Transverse colon (tissue), 4 donors: Measurements from ENCODE around the gene ERICH6B. TPM values are rescaled to one million over a fixed set of nuclear protein-coding genes. Genes with fewer than 3 reads are reported as not detected.

Experiments used
- DNase-seq: peaks from one replicate; pipeline ENCODE4 v3.0.0-alpha.2; 2019
- H3K27ac ChIP-seq, 4 donors: fragments of 200-600 bp; sonication (generic); 2 replicates each; pipeline ENCODE4 v1.5.1; 2016 to 2018; ENCODE audit warnings: inconsistent platforms in 4 of 4
- H3K27me3 ChIP-seq: fragments of 200-600 bp; sonication (generic); 2 replicates; pipeline ENCODE4 v1.5.1; 2017; ENCODE audit warnings: inconsistent platforms
- H3K36me3 ChIP-seq, 4 donors: fragments of 200-600 bp; sonication (generic); 2 replicates each; pipeline ENCODE4 v1.5.1; 2017 to 2019; ENCODE audit warnings: inconsistent platforms in 4 of 4
- H3K4me1 ChIP-seq, 4 donors: fragments of 200-600 bp; sonication (generic); 2 replicates each; pipeline ENCODE4 v1.5.1; 2017 to 2020; ENCODE audit warnings: inconsistent platforms in 4 of 4
- H3K4me3 ChIP-seq, 4 donors: fragments of 200-600 bp; sonication (generic); 1 replicate in 1 of 4; 2 replicates in 3 of 4; pipeline versions ENCODE4 v1.5.1 to v1.6.1; 2017 to 2019; ENCODE audit warnings: inconsistent platforms in 4 of 4
- H3K9me3 ChIP-seq, 2 donors: fragments of 200-600 bp; sonication (generic); 2 replicates each; pipeline ENCODE4 v1.5.1; 2017 to 2019; ENCODE audit warnings: inconsistent platforms in 2 of 2
- EP300 ChIP-seq: sonication (generic); formaldehyde crosslinking; IDR thresholded peaks from one replicate; pipeline ENCODE4 v1.6.1; 2017; ENCODE audit warnings: antibody characterized with exemption, low read depth
- POLR2A ChIP-seq: fragments of 450-650 bp; IDR thresholded peaks from one replicate; pipeline ENCODE4 v1.6.1; 2016; ENCODE audit warnings: antibody characterized with exemption, mild to moderate bottlenecking, moderate library complexity
- POLR2AphosphoS5 ChIP-seq, 3 donors: sonication (generic); formaldehyde crosslinking; IDR thresholded peaks; one replicate each; pipeline ENCODE4 v1.6.1; 2016; ENCODE audit warnings: antibody characterized with exemption in 3 of 3
- WGBS, 2 donors: methylation state at CpG; one replicate each; pipeline ENCODE4 v1.1.5; 2018; ENCODE audit warnings: low coverage in 1 of 2; 5-methylcytosine and 5-hydroxymethylcytosine counted together
- in situ Hi-C, 4 donors: fragments of 200-750 bp; cut with MboI; loops; one replicate each; pipeline versions ENCODE4 v1.15.0 to v1.15.1; 2017; ENCODE audit warnings: low sequenced_read_pairs in 3 of 4, low pct_ligation_motif_present in 1 of 4, low pct_unique_long_range_greater_than_20kb in 1 of 4
- intact Hi-C: fragments of 100-400 bp; cut with DNase I; formaldehyde crosslinking; loops from one replicate; pipeline ENCODE4 v1.15.1; 2023; ENCODE audit warnings: low total_unique reads
- total RNA-seq, 4 donors: library from RNA; depleted of rRNA; stranded (reverse); fragments of >200 nt; gene quantifications; one replicate each; pipeline ENCODE4 v1.1.0, GENCODE V29; 2016
- TF ChIP-seq, protein P1 (sequence below), 5 experiments: fragments of 200-600 bp in 3 of 5; fragments of 450-650 bp in 2 of 5; sonication (generic) in 3 of 5; IDR thresholded peaks; 1 replicate in 2 of 5; 2 replicates in 3 of 5; pipeline ENCODE4 v1.5.1; 2016 to 2017; ENCODE audit warnings: antibody characterized with exemption in 5 of 5, inconsistent platforms in 3 of 5, mild to moderate bottlenecking in 2 of 5, moderate library complexity in 1 of 5

Gene ERICH6B
- total RNA-seq, 4 donors from 2014 or later: not detected

DNA sequence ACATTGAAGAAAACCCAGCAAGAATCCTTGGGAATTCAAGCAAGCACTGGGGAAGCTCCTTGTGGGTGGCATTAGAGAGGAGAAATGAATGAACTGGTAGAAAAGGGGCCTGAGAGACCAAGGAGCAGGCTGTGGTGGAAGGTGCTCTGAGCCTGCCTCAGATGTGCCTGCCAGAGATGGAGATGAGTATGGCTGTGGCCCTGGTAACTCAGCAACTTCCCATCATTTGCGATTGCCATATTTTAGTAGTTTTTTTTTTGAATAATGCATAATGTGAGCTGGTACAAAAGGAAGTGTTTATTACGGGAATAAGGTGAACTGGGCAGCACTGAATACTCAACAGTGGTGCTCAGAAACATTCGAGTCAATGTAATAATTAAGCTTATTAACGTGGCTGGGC lies 39.1 kb downstream of the ERICH6B start:
- Histone ChIP-seq H3K9me3 (no peaks in the 10 kb centered on the region), H3K27me3 (peaks cover 8% of the 10 kb centered on the region), H3K4me1 (no peaks in the 10 kb centered on the region), H3K27ac (no peak overlapping the region), H3K36me3 (no peaks in the 10 kb centered on the region), H3K4me3 (no peak overlapping the region)
- no peak for TF ChIP-seq POLR2AphosphoS5 (IDR thresholded peaks at IDR 0.05)
- TF ChIP-seq, protein P1, sequence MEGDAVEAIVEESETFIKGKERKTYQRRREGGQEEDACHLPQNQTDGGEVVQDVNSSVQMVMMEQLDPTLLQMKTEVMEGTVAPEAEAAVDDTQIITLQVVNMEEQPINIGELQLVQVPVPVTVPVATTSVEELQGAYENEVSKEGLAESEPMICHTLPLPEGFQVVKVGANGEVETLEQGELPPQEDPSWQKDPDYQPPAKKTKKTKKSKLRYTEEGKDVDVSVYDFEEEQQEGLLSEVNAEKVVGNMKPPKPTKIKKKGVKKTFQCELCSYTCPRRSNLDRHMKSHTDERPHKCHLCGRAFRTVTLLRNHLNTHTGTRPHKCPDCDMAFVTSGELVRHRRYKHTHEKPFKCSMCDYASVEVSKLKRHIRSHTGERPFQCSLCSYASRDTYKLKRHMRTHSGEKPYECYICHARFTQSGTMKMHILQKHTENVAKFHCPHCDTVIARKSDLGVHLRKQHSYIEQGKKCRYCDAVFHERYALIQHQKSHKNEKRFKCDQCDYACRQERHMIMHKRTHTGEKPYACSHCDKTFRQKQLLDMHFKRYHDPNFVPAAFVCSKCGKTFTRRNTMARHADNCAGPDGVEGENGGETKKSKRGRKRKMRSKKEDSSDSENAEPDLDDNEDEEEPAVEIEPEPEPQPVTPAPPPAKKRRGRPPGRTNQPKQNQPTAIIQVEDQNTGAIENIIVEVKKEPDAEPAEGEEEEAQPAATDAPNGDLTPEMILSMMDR (IDR thresholded peaks at IDR 0.05): no peak
- TF ChIP-seq EP300: no peak
- TF ChIP-seq POLR2A: no peak
- intact Hi-C loops: no loop called here
- no peak for DNase-seq
- in situ Hi-C loops: no loop called here
- WGBS, 2 donors: 78 to 79% methylated on average over 4 of the region's 4 CpGs

DNA sequence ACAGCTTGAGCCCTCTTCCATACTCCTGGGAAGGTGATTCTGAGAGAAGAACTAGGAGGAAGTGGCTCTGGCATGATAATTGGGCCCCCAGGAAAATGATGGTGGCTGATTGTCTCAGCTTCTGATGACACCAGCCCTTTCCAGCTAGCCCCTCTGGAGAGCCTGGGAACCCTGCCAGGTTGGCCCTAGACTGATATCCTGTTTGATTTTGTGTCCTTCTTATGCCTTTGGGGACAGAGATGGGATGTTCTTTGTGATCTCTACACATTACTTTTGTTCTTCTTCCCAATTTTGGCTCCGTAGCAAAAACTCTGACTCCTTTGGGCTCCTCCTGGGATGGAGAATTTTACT lies 39.7 kb downstream of the ERICH6B start:
- in situ Hi-C loops: no loop called here
- Histone ChIP-seq H3K36me3 (no peaks in the 10 kb centered on the region), H3K27me3 (peaks cover 8% of the 10 kb centered on the region), H3K27ac (no peak overlapping the region), H3K4me1 (no peaks in the 10 kb centered on the region), H3K9me3 (no peaks in the 10 kb centered on the region), H3K4me3 (no peak overlapping the region)
- DNase-seq: no peak
- 68% methylated on average over 1 of the region's 1 CpG; no CpG with 5 or more reads in 1 of the 2 donors for WGBS, 2 donors
- intact Hi-C loops: no loop called here
- TF ChIP-seq, protein P1 (IDR thresholded peaks at IDR 0.05): no peak
- TF ChIP-seq EP300 (no peak), POLR2A (no peak), POLR2AphosphoS5 (IDR thresholded peaks at IDR 0.05) (no peak)

DNA sequence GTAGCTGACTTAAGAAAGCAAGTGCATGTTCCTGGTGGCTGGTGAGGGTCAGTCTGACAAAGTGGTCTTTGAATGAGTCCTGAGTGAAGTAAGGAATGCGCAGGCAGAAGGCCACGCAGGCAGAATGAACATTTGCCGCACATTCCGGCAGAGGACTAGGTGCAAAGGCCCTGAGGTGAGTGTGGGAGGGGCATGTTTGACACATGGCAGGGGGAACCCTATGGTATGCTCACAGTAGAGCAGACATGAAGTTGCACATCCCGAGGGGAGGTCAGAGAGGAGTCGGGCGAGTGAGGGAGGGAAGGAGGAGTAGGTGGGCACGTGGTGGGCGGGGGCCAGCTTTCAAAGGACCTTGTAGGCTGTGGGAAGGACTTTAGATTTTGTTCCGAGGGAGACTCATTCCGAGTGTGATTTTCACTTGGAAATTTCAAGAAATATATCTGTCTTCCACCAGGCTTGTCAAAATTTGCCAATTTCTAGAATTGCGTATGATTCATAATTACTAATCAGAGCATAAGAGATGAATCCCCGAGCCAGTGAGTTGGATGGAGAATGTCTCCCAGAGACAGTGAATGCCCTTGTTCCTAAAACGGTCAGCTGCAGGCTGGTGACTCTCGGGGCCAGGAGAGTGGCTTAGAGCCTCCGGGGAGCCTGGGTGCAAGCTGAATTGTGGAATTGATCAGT lies 40.3 kb downstream of the ERICH6B start:
- Histone ChIP-seq H3K4me3 (no peak overlapping the region), H3K36me3 (no peaks in the 10 kb centered on the region), H3K9me3 (no peaks in the 10 kb centered on the region), H3K4me1 (no peaks in the 10 kb centered on the region), H3K27me3 (peaks cover 8% of the 10 kb centered on the region), H3K27ac (no peak overlapping the region)
- WGBS, 2 donors: 86 to 91% methylated on average over 12 to 16 of the region's 16 CpGs
- TF ChIP-seq, protein P1 (IDR thresholded peaks at IDR 0.05): no peak
- TF ChIP-seq EP300: no peak
- intact Hi-C loops: no loop called here
- in situ Hi-C loops: no loop called here
- no peak for DNase-seq

DNA sequence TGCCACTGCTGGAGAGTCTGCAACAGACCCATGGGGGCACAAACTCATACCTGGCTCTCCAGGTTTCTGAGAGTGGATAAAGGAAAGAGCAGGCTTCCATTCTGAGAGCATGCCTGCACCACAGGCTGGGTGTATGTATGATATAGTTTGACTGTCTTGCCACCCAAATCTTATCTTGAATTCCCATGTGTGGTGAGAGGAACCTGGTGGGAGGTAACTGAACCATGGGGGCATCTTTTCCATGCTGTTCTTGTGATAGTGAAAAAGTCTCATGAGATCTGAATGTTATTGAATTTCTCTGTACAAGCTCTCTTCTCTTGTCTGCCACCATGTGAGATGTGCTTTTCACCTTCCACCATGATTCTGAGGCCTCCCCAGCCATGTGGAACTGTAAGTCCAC lies 50.2 kb downstream of the ERICH6B start:
- no peaks in the 10 kb centered on the region for H3K36me3 ChIP-seq
- intact Hi-C loops: no loop called here
- H3K27ac ChIP-seq: no peak overlapping the region
- no peak overlapping the region for H3K4me3 ChIP-seq
- DNase-seq: no peak
- TF ChIP-seq POLR2AphosphoS5 (IDR thresholded peaks at IDR 0.05) (no peak), POLR2A (no peak), EP300 (no peak)
- TF ChIP-seq, protein P1 (IDR thresholded peaks at IDR 0.05): no peak
- in situ Hi-C loops: no loop called here
- H3K27me3 ChIP-seq: no peaks in the 10 kb centered on the region
- H3K4me1 ChIP-seq: no peaks in the 10 kb centered on the region
- H3K9me3 ChIP-seq: no peaks in the 10 kb centered on the region
